Measurements from ENCODE around the gene CRYGD.

- no peak for TF ChIP-seq CTCF (IDR thresholded peaks at IDR 0.05; ENCODE audit: low read depth, low read length)
- no peak for TF ChIP-seq EZH2phosphoT487 (IDR thresholded peaks at IDR 0.05; ENCODE audit: low read depth)
These were observed 15.1 kb upstream of the CRYGD start for GRCh38 chr2:208139447-208139846.
